ENCODE measurements around the gene CNDP1.
A peak's percentile ranks its signal among the peaks of the same experiment; 100 is the strongest.

Gene CNDP1

GRCh38 chr18:74501386-74501785 is 32.9 kb upstream of the CNDP1 start:
- H3F3A ChIP-seq (ENCODE audit: insufficient read depth, low read length), result peaks cover 46% of the 10 kb centered on the region
- H3K27me3 ChIP-seq (replicated peaks; ENCODE audit: insufficient read depth, low read length), result no peaks in the 10 kb centered on the region
- no peaks in the 10 kb centered on the region for H3K9me2 ChIP-seq (replicated peaks; ENCODE audit: insufficient read depth, low read length)
- no peak for TF ChIP-seq EZH2 (optimal IDR thresholded peaks at IDR 0.05; ENCODE audit: low read depth, low read length)
- no peak for TF ChIP-seq CTCF (IDR thresholded peaks at IDR 0.05; ENCODE audit: low read length)
- TF ChIP-seq EZH2phosphoT487 (IDR thresholded peaks at IDR 0.05; ENCODE audit: low read length), result no peak
- H4K20me1 ChIP-seq (ENCODE audit: insufficient read depth, low read length), result no peaks in the 10 kb centered on the region
- H3K9ac ChIP-seq (ENCODE audit: low read length), result peak overlapping the region; percentile 76
- no peak overlapping the region for H2AFZ ChIP-seq (ENCODE audit: low read length)
- H3K4me1 ChIP-seq (ENCODE audit: low read length), result peaks cover 25% of the 10 kb centered on the region
- peak; percentile 57 for DNase-seq
- peak overlapping the region; percentile 72 for H3K4me3 ChIP-seq (ENCODE audit: low read length)
- no peaks in the 10 kb centered on the region for H3K9me3 ChIP-seq (replicated peaks; ENCODE audit: insufficient read depth, low read length)
- peak overlapping the region; percentile 87 for H3K4me2 ChIP-seq (ENCODE audit: low read depth, low read length)
- H3K36me3 ChIP-seq (replicated peaks; ENCODE audit: insufficient read depth, low read length), result peaks cover 8% of the 10 kb centered on the region
- peak overlapping the region; percentile 91 for H3K27ac ChIP-seq (ENCODE audit: low read length)
- peaks cover 86% of the 10 kb centered on the region for H3K79me2 ChIP-seq (ENCODE audit: low read length)

GRCh38 chr18:74503137-74503536 is 31.2 kb upstream of the CNDP1 start:
- H3K79me2 ChIP-seq (ENCODE audit: low read length), result peaks cover 86% of the 10 kb centered on the region
- H3K36me3 ChIP-seq (replicated peaks; ENCODE audit: insufficient read depth, low read length), result peaks cover 8% of the 10 kb centered on the region
- H3K4me1 ChIP-seq (ENCODE audit: low read length), result peaks cover 13% of the 10 kb centered on the region

GRCh38 chr18:74505776-74506175 is 28.5 kb upstream of the CNDP1 start:
- Histone ChIP-seq H3K27me3 (replicated peaks; ENCODE audit: insufficient read depth, low read length) (no peaks in the 10 kb centered on the region), H3K9ac (ENCODE audit: low read length) (no peak overlapping the region), H3K4me3 (ENCODE audit: low read length) (no peak overlapping the region), H3K27ac (ENCODE audit: low read length) (no peak overlapping the region), H3K4me1 (ENCODE audit: low read length) (peaks cover 5% of the 10 kb centered on the region; the same call in 1 of the 2 replicates), H3K4me2 (ENCODE audit: low read depth, low read length) (no peak overlapping the region), H4K20me1 (ENCODE audit: insufficient read depth, low read length) (no peaks in the 10 kb centered on the region), H3K36me3 (replicated peaks; ENCODE audit: insufficient read depth, low read length) (peaks cover 15% of the 10 kb centered on the region), H3F3A (ENCODE audit: insufficient read depth, low read length) (peaks cover 9% of the 10 kb centered on the region), H2AFZ (ENCODE audit: low read length) (no peak overlapping the region), H3K9me3 (replicated peaks; ENCODE audit: insufficient read depth, low read length) (no peaks in the 10 kb centered on the region), H3K79me2 (ENCODE audit: low read length) (peaks cover 94% of the 10 kb centered on the region), H3K9me2 (replicated peaks; ENCODE audit: insufficient read depth, low read length) (no peaks in the 10 kb centered on the region)
- DNase-seq, result no peak
- no peak for TF ChIP-seq EZH2phosphoT487 (IDR thresholded peaks at IDR 0.05; ENCODE audit: low read length)

More at GRCh38 chr18:74503137-74503536, 31.2 kb upstream of the CNDP1 start:
- Histone ChIP-seq H3K9me2 (replicated peaks; ENCODE audit: insufficient read depth, low read length) (no peaks in the 10 kb centered on the region), H3K27me3 (replicated peaks; ENCODE audit: insufficient read depth, low read length) (no peaks in the 10 kb centered on the region), H3K4me2 (ENCODE audit: low read depth, low read length) (no peak overlapping the region), H3K27ac (ENCODE audit: low read length) (no peak overlapping the region), H3K9ac (ENCODE audit: low read length) (no peak overlapping the region), H4K20me1 (ENCODE audit: insufficient read depth, low read length) (no peaks in the 10 kb centered on the region), H3K4me3 (ENCODE audit: low read length) (no peak overlapping the region), H3F3A (ENCODE audit: insufficient read depth, low read length) (peaks cover 34% of the 10 kb centered on the region), H2AFZ (ENCODE audit: low read length) (no peak overlapping the region), H3K9me3 (replicated peaks; ENCODE audit: insufficient read depth, low read length) (no peaks in the 10 kb centered on the region)
- TF ChIP-seq CTCF (IDR thresholded peaks at IDR 0.05; ENCODE audit: low read length) (no peak), EZH2phosphoT487 (IDR thresholded peaks at IDR 0.05; ENCODE audit: low read length) (no peak), EZH2 (optimal IDR thresholded peaks at IDR 0.05; ENCODE audit: low read depth, low read length) (no peak)
- no peak for DNase-seq

- Histone ChIP-seq H3K4me1 (ENCODE audit: low read length) (peaks cover 5% of the 10 kb centered on the region; the same call in 1 of the 2 replicates), H3K9me2 (replicated peaks; ENCODE audit: insufficient read depth, low read length) (no peaks in the 10 kb centered on the region), H3K79me2 (ENCODE audit: low read length) (peaks cover 92% of the 10 kb centered on the region), H4K20me1 (ENCODE audit: insufficient read depth, low read length) (no peaks in the 10 kb centered on the region), H3K27ac (ENCODE audit: low read length) (no peak overlapping the region), H3K27me3 (replicated peaks; ENCODE audit: insufficient read depth, low read length) (no peaks in the 10 kb centered on the region), H3K9me3 (replicated peaks; ENCODE audit: insufficient read depth, low read length) (no peaks in the 10 kb centered on the region), H3K4me3 (ENCODE audit: low read length) (no peak overlapping the region), H3K4me2 (ENCODE audit: low read depth, low read length) (no peak overlapping the region), H3F3A (ENCODE audit: insufficient read depth, low read length) (0 out of 2 replicates have a peak, but pooled peaks cover 1% of the 10 kb centered on the region), H3K36me3 (replicated peaks; ENCODE audit: insufficient read depth, low read length) (peaks cover 18% of the 10 kb centered on the region), H2AFZ (ENCODE audit: low read length) (no peak overlapping the region), H3K9ac (ENCODE audit: low read length) (no peak overlapping the region)
- no peak for DNase-seq
- TF ChIP-seq CTCF (IDR thresholded peaks at IDR 0.05; ENCODE audit: low read length) (no peak), EZH2phosphoT487 (IDR thresholded peaks at IDR 0.05; ENCODE audit: low read length) (no peak), EZH2 (optimal IDR thresholded peaks at IDR 0.05; ENCODE audit: low read depth, low read length) (no peak)
These were observed 27.7 kb upstream of the CNDP1 start for GRCh38 chr18:74506448-74507084.
